ENCODE measurements around the gene CENPB.

DNA sequence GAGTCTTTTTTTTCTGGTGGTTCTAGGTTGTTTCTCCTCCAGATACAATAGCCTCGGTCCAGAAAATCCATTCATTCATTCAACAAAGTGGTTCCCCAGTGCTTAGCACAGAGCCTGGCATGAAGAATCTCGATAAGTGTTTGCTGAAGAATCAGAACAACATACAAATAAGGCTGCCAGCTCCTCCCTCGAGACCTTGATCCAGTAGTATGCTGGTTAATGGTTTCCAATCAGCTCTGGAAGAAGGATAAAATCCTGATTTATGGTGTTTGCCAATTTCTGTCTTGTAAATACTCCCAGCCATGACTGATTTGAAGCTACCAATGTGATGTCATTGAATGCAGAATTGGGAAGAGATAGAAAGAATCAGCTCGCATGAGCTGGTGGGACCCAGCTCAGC lies 50.8 kb downstream of the CENPB start:
- TF ChIP-seq, protein P1, sequence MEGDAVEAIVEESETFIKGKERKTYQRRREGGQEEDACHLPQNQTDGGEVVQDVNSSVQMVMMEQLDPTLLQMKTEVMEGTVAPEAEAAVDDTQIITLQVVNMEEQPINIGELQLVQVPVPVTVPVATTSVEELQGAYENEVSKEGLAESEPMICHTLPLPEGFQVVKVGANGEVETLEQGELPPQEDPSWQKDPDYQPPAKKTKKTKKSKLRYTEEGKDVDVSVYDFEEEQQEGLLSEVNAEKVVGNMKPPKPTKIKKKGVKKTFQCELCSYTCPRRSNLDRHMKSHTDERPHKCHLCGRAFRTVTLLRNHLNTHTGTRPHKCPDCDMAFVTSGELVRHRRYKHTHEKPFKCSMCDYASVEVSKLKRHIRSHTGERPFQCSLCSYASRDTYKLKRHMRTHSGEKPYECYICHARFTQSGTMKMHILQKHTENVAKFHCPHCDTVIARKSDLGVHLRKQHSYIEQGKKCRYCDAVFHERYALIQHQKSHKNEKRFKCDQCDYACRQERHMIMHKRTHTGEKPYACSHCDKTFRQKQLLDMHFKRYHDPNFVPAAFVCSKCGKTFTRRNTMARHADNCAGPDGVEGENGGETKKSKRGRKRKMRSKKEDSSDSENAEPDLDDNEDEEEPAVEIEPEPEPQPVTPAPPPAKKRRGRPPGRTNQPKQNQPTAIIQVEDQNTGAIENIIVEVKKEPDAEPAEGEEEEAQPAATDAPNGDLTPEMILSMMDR (IDR thresholded peaks at IDR 0.05): no peak
- TF ChIP-seq POLR2A (IDR thresholded peaks at IDR 0.05): no peak
- no peak for TF ChIP-seq POLR2AphosphoS5 (IDR thresholded peaks at IDR 0.05)
- no peak for TF ChIP-seq EP300 (IDR thresholded peaks at IDR 0.05)
